AG04449 (cell line): ENCODE data around the gene CTDSPL.
"Not testable (repeated sequence)": the region's sequence is repeated elsewhere in the genome, so short reads cannot be mapped to it uniquely, and the experiment has no call there.

Source experiments
- CTCF ChIA-PET: fragments of 350-600 bp; formaldehyde crosslinking; extraction: SDS; loops from one replicate; lab custom pipeline; 2021; ENCODE audit warnings: antibody characterized with exemption; lab: Yijun Ruan, JAX
- POLR2A ChIA-PET: fragments of 400-600, 350-600 bp; formaldehyde crosslinking; extraction: SDS; loops from one replicate; lab custom pipeline; 2020; ENCODE audit warnings: antibody characterized with exemption, inconsistent platforms; lab: Yijun Ruan, JAX
- DNase-seq: peaks from one replicate; pipeline ENCODE4 v3.0.0-alpha.2; 2010; ENCODE audit warnings: low read depth, low spot score
- H3K4me3 ChIP-seq: 2 replicates; pipeline ENCODE4 v1.5.1; 2011; ENCODE audit warnings: low read depth, mild to moderate bottlenecking, control low read depth, low read length
- CTCF ChIP-seq: IDR thresholded peaks from one replicate; pipeline ENCODE4 v1.5.1; 2011; ENCODE audit warnings: mild to moderate bottlenecking, moderate library complexity, low read length, control low read depth, inconsistent platforms; ENCODE audit not compliant: insufficient read depth; ENCODE audit errors: missing control alignments

The CTDSPL gene

GRCh38 chr3:37968813-37969595 lies 107.3 kb downstream of the CTDSPL start:
- ChIA-PET CTCF (interaction anchor here (0.9 to 11.0 kb wide), 14 partner anchors 7 to 153 kb away, joined by 3 to 145 read pairs (median 6); no protein-coding TSS in a partner anchor), POLR2A (no interaction called here)
- H3K4me3 ChIP-seq = no peak overlapping the region
- DNase-seq = no peak
- TF ChIP-seq CTCF = no peak

GRCh38 chr3:37969596-37970100 lies 108.0 kb downstream of the CTDSPL start:
- POLR2A ChIA-PET = no interaction called here
- TF ChIP-seq CTCF = no peak
- no peak overlapping the region for H3K4me3 ChIP-seq
- CTCF ChIA-PET = interaction anchor here (0.8 to 6.8 kb wide), 9 partner anchors 8 to 170 kb away, joined by 3 to 47 read pairs (median 4); no protein-coding TSS in a partner anchor
- no peak for DNase-seq

- DNase-seq = no peak
- ChIA-PET CTCF (interaction anchor here (0.7 to 3.1 kb wide), 7 partner anchors 9 to 171 kb away, joined by 3 to 16 read pairs (median 3); no protein-coding TSS in a partner anchor), POLR2A (no interaction called here)
- no peak for TF ChIP-seq CTCF
- no peak overlapping the region for H3K4me3 ChIP-seq
Observed at GRCh38 chr3:37970802-37971201, 109.1 kb downstream of the CTDSPL start.

- TF ChIP-seq CTCF = no peak
- H3K4me3 ChIP-seq = no peak overlapping the region
- no peak for DNase-seq
- ChIA-PET CTCF (interaction anchor here (1.1 to 9.8 kb wide), 4 partner anchors 8 to 33 kb away, joined by 4 to 145 read pairs (median 10); no protein-coding TSS in a partner anchor), POLR2A (no interaction called here)
Observed at GRCh38 chr3:37971467-37971866, 109.8 kb downstream of the CTDSPL start.

- POLR2A ChIA-PET, H3K4me3 ChIP-seq, DNase-seq: not testable (repeated sequence)
- CTCF ChIA-PET = interaction anchor here (1.0 to 9.8 kb wide), 4 partner anchors 8 to 25 kb away, joined by 3 to 145 read pairs (median 10); no protein-coding TSS in a partner anchor
Observed at GRCh38 chr3:37972056-37972455, 110.4 kb downstream of the CTDSPL start.

- TF ChIP-seq CTCF = no peak
- no peak overlapping the region for H3K4me3 ChIP-seq
- DNase-seq = no peak
- ChIA-PET POLR2A (no interaction called here), CTCF (interaction anchor here (0.8 to 9.8 kb wide), 23 partner anchors 9 to 373 kb away, joined by 3 to 145 read pairs (median 5); partner anchors contain the start of genes VILL and XYLB)
Observed at GRCh38 chr3:37973246-37974054, 111.8 kb downstream of the CTDSPL start.
